ENCODE data around the gene LRP6. TPM values are rescaled to one million over a fixed set of nuclear protein-coding genes. Genes with fewer than 3 reads are reported as not detected.
"Not testable (repeated sequence)": the region's sequence is repeated elsewhere in the genome, so short reads cannot be mapped to it uniquely, and the experiment has no call there.

LRP6 gene
- total RNA-seq, result 10 to 100 TPM; 31.2 to 32.7 TPM
- long read RNA-seq, full-length matches to known transcripts, result 1 of 13 reads
- long read RNA-seq, partial matches to known transcripts, result 11 of 13 reads
- long read RNA-seq, other reads (novel, unspliced or antisense), result 1 of 13 reads

- DNase-seq (peak; percentile 89 to 91), ATAC-seq (peak; percentile 94)
- intact Hi-C loops (cut with DNase I, micrococcal nuclease), result no loop called here
Measured at GRCh38 chr12:12266873-12267741, at the start of gene LRP6. LRP6 (minus strand) TSS chr12:12267044; CDS start chr12:12266735, 309 bp downstream.

- DNase-seq, result no peak
- ATAC-seq, result no peak
- intact Hi-C loops (cut with DNase I, micrococcal nuclease), result no loop called here
Measured at GRCh38 chr12:12315838-12316237, 49.0 kb upstream of the LRP6 start.

GRCh38 chr12:12310695-12311094 lies 43.9 kb upstream of the LRP6 start:
- ATAC-seq, result not testable (repeated sequence)

GRCh38 chr12:12305568-12306300 lies 38.9 kb upstream of the LRP6 start:
- no peak for DNase-seq
- intact Hi-C loops (cut with DNase I, micrococcal nuclease), result no loop called here
- no peak for ATAC-seq

More at GRCh38 chr12:12310695-12311094, 43.9 kb upstream of the LRP6 start:
- DNase-seq; intact Hi-C loops (cut with DNase I, micrococcal nuclease): not testable (repeated sequence)

GRCh38 chr12:12302976-12303375 lies 36.1 kb upstream of the LRP6 start:
- intact Hi-C loops (cut with DNase I, micrococcal nuclease), result no loop called here
- DNase-seq (no peak), ATAC-seq (no peak)

GRCh38 chr12:12301122-12301521 lies 34.3 kb upstream of the LRP6 start:
- no peak for DNase-seq
- ATAC-seq, result no peak
- intact Hi-C loops (cut with DNase I, micrococcal nuclease), result no loop called here

- intact Hi-C loops (cut with DNase I, micrococcal nuclease), result no loop called here
- ATAC-seq, result no peak
- no peak for DNase-seq
Measured at GRCh38 chr12:12297201-12297830, 30.5 kb upstream of the LRP6 start.

- no peak for DNase-seq
- no peak for ATAC-seq
Measured at GRCh38 chr12:12294215-12295005, 27.6 kb upstream of the LRP6 start.

DNA sequence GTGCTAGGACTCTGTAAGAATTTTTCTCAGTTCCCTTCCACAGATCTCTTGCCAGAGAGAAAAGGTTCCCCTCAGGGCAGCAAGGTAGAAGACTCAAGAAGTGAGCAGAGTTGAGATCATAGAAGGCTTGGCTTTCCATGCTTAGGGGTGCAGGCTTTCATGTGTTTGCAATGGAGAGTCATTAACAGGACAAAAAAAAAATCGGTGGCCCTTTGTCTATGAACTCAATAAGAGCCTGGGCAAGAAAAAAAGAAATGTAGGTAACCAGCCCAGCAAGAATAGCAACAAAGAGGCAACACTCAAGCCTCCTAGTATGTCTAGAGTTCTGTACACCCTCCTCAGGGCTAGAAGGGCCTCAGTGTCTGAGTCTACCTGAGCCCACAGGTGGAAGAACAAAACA lies 23.4 kb upstream of the LRP6 start:
- intact Hi-C loops (cut with DNase I, micrococcal nuclease), result no loop called here
- DNase-seq (no peak), ATAC-seq (no peak)

More at GRCh38 chr12:12294215-12295005, 27.6 kb upstream of the LRP6 start:
- intact Hi-C loops (cut with DNase I, micrococcal nuclease), result no loop called here

DNA sequence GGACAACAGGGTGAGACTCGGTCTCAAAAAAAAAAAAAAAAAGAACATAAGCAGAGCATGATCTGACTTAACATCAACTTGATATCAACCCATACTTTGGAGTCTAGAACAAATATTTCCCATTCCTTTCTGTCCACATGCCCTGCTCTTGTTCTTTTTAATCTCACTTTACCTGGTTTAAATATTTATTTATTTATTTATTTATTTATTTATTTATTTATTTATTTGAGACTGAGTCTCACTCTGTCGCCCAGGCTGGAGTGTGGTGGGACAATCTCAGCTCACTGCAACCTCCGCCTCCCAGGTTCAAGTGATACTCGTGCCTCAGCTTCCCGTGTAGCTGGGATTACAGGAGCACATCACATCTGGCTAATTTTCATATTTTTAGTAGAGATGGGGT lies 19.6 kb upstream of the LRP6 start:
- no peak for ATAC-seq
- no peak for DNase-seq
- intact Hi-C loops (cut with DNase I, micrococcal nuclease), result no loop called here

DNA sequence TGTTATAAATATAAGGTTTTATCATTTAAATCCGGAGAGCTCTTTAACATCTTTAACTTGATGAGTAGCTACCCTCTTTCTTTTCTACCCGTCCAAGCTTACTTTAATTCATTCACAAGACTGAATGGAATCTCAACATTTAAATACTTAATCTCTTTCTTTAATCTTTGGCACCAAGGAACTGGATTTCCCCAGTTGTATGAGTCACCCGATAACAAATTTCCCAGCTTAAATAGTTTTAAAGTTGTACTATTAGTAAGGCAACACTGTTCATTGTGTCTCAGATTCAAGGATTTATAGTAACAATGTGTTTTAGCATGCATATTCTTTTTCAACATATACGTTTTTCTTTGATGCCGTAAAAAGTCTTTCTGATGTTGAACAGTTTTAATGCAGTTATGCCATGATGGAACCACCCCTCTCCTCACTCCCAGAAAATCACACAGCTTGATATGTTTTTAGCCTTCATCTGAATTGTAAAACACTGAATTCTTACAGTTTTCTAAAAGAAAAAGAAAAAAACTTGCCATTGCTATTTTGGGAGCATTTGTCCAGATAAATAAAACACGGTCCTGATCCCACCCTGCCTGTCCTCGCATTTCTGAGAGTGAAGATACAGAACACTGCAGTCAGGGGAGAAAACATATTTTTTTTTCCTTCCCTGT lies 16.0 kb upstream of the LRP6 start:
- ATAC-seq (no peak), DNase-seq (no peak)
- intact Hi-C loops (cut with DNase I, micrococcal nuclease), result no loop called here

DNA sequence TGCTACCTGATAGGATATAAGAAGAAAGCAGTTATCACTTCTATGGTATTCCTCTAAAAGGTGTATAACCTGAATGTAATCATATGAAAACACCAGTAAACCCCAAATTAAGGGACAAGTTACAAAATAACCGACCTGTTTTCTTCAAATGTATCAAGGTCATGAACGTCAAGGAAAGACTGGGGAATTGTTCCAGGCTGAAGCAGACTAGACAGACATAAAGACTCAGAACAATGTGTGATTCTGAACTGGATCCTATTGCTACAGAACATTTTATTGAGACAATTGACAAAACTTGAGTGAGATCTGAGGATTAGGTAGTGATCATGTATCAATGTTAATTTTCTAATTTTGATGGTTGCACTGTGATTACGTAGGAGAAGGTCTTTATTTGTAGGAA lies 15.4 kb upstream of the LRP6 start:
- no peak for ATAC-seq
- no peak for DNase-seq
- intact Hi-C loops (cut with DNase I, micrococcal nuclease), result no loop called here

DNA sequence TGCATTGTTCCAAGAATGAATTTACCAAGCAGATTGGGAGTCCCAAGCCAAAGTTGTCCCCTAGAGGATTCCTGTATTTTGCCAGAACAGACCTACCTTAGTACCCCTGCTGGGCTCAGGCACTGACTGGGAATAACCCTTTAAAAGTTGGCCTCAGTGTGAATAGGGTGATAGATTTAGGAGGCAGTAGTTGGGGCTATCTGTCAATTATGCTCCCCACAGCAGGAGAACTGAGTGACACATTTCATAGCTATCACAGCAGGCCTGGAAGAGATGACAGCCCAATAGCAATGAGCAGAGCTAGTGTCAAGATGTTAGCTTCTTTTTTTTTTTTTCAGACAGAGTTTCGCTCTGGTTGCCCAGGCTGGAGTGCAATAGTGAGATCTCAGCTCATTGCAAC lies 14.3 kb upstream of the LRP6 start:
- ATAC-seq (no peak), DNase-seq (no peak)
- intact Hi-C loops (cut with DNase I, micrococcal nuclease), result no loop called here

DNA sequence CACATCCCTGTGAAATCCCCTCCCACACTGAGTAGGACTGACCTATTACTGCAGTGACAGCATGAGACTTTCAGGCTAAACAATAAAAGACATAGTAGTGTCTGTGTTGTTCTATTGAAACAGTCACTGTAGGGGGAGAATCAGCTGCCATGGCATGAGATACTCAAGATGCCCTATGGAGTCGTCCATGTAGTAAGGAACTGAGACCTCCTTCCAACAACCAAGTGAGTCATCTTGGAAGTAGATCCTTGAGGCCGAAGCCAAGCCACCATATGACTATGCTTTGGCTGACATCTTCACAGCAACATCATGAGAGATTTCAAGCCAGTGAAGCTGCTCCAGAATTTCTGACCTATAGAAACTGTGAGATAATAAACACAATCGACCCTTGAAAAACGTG lies 12.1 kb upstream of the LRP6 start:
- DNase-seq, result no peak
- no peak for ATAC-seq
- intact Hi-C loops (cut with DNase I, micrococcal nuclease), result no loop called here

- DNase-seq (no peak), ATAC-seq (no peak)
- intact Hi-C loops (cut with DNase I, micrococcal nuclease), result no loop called here
Measured at GRCh38 chr12:12275874-12276273, 9.0 kb upstream of the LRP6 start.

DNA sequence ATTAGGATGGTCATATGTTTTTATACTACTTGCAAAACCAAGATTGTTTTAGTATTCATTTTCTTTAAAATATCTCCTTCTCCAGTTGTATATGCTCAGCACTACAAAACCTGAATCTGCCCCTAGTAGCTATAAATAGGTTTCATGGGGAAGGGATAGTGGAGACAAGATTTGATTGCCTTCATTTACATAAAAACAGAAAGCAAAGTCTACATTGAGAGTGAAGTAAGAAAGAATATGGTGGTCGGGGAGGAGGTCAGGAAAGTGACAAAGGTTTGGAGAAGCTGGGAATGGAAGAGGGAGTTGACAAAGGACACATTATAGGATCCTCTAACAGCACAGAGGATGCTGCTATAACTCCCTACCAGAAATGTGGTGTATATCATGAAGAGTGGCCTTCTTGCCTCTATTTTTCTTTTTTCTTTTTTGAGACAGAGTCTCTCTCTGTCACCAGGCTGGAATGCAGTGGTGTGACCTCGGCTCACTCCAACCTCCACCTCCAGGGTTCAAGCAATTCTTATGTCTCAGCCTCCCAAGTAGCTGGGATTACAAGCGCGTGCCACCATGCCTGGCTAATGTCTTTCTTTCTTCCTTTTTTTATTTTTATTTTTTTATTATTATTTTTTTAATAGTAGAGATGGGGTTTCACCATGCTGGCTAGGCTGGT lies 6.6 kb upstream of the LRP6 start:
- intact Hi-C loops (cut with DNase I, micrococcal nuclease), result no loop called here
- DNase-seq, result no peak
- ATAC-seq, result no peak

GRCh38 chr12:12272869-12273268 lies 6.0 kb upstream of the LRP6 start:
- ATAC-seq, result no peak

DNA sequence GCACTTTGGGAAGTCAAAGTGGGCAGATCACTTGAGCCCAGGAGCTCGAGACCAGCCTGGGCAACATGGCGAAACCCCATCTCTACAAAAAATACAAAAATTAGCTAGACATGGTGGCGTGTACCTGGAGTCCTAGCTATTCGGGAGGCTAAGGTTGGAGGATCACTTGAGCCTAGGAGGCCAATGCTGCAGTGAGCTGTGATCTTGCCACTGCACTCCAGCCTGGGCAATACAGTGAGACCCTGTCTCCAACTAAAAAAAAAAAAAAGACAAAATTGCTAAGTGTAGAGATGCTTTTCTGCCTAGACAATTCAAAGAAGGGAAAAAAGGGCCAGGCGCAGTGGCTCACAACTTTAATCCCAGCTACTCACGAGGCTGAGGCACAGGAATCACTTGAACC lies 3.4 kb upstream of the LRP6 start:
- no peak for DNase-seq
- ATAC-seq, result no peak
- intact Hi-C loops (cut with DNase I, micrococcal nuclease), result no loop called here

More at GRCh38 chr12:12272869-12273268, 6.0 kb upstream of the LRP6 start:
- intact Hi-C loops (cut with DNase I, micrococcal nuclease), result no loop called here
- DNase-seq, result no peak
